ENCODE data around the gene ATAD3A. TPM values are rescaled to one million over a fixed set of nuclear protein-coding genes. Genes with fewer than 3 reads are reported as not detected.
"Not testable (repeated sequence)": the region's sequence is repeated elsewhere in the genome, so short reads cannot be mapped to it uniquely, and the experiment has no call there.

The ATAD3A gene
- 100 to 1,000 TPM; 151 to 180 (median 154) TPM for total RNA-seq

DNA sequence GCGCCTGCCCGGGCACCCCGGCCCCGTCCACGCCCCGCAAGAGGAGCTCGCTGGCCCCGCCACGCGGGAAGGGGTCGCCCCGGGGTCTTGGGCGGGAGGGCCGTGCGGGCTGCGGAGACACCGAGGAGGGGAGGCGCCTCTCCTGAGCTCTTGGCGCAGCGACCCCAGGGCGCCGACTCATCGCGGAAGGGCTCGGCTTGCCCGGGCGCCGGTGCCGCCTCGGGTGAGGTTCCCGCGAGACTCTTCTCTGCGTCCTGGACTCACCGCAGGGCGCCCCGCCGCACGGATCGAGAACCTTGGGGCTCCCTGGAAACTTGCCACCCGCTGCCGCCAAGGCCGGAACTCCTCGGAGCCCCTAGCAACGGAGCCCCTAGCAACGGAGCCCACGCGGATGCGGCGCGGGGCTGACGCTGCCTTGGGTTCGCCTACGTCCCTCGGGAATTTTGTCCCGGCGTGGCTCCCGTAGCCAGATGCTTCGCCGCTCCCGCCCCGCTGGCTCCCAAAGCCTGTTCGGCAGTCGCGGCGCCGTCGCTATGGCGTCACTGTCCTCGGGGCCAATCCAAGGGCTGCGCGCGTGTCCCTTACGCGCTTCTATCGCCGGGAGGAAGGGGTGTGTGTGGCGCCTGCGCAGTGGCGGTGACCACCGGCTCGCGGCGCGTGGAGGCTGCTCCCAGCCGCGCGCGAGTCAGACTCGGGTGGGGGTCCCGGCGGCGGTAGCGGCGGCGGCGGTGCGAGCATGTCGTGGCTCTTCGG, at the start of gene ATAD3A:
Gene ATAD3A, plus strand, starts transcription at position 630 of the 753 bp plus-strand sequence. Its CDS starts 107 bp downstream, at position 737.
- Mint-ChIP-seq H3K9me3 (no peaks in the 10 kb centered on the region), H3K36me3 (ENCODE audit: insufficient read depth) (no peaks in the 10 kb centered on the region), H3K4me1 (ENCODE audit: low read depth) (peaks cover 8% of the 10 kb centered on the region), H3K27me3 (ENCODE audit: low read depth) (no peaks in the 10 kb centered on the region), H3K4me3 (peak within 1 kb of the TSS; percentile 91)
- DNase-seq (peak; percentile 96), ATAC-seq (peak; percentile 94 to 95)

DNA sequence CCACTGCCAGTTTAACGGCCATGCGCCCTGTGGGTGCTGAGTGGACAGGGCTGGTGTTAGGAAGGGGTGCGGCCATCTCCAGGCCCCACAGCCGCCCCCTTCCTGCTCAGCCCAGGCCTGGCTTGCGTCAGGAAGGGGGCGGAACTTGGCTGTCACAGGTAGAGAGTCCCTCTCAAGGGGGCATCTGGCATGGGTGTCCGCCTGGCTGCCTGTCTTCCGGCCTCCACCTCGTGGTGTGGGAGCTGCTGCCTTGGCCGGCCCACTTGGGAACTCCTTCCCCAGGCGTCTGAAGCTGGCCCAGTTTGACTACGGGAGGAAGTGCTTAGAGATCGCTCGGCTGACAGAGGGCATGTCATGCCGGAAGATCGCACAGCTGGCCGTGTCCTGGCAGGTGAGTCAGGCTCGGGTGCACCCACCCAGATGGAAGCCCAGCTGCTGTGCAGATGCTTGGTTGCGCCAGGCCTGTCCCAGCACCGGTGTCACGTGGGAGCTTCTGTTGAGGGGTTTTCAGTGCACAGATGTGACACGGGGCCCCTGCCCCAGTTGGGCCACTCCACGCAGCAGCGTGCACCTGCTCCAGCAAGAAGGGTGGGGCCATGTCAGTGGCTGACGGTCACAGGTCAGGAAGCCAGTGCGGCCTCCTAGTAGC, 49.5 kb upstream of the ATAD3A start:
- Mint-ChIP-seq H3K4me1 (ENCODE audit: low read depth) (no peaks in the 10 kb centered on the region), H3K27me3 (ENCODE audit: low read depth) (peaks cover 6% of the 10 kb centered on the region), H3K9me3 (no peaks in the 10 kb centered on the region), H3K36me3 (ENCODE audit: insufficient read depth) (no peaks in the 10 kb centered on the region), H3K4me3 (no peak overlapping the region)
- DNase-seq, result no peak
- peak; percentile 40 to 46 for ATAC-seq

GRCh38 chr1:1463312-1463711, 48.6 kb upstream of the ATAD3A start:
- DNase-seq (no peak), ATAC-seq (no peak)
- no peaks in the 10 kb centered on the region for H3K4me1 Mint-ChIP-seq (ENCODE audit: low read depth)
- no peaks in the 10 kb centered on the region for H3K36me3 Mint-ChIP-seq (ENCODE audit: insufficient read depth)
- peaks cover 6% of the 10 kb centered on the region for H3K27me3 Mint-ChIP-seq (ENCODE audit: low read depth)
- H3K4me3 Mint-ChIP-seq, result no peak overlapping the region
- no peaks in the 10 kb centered on the region for H3K9me3 Mint-ChIP-seq

DNA sequence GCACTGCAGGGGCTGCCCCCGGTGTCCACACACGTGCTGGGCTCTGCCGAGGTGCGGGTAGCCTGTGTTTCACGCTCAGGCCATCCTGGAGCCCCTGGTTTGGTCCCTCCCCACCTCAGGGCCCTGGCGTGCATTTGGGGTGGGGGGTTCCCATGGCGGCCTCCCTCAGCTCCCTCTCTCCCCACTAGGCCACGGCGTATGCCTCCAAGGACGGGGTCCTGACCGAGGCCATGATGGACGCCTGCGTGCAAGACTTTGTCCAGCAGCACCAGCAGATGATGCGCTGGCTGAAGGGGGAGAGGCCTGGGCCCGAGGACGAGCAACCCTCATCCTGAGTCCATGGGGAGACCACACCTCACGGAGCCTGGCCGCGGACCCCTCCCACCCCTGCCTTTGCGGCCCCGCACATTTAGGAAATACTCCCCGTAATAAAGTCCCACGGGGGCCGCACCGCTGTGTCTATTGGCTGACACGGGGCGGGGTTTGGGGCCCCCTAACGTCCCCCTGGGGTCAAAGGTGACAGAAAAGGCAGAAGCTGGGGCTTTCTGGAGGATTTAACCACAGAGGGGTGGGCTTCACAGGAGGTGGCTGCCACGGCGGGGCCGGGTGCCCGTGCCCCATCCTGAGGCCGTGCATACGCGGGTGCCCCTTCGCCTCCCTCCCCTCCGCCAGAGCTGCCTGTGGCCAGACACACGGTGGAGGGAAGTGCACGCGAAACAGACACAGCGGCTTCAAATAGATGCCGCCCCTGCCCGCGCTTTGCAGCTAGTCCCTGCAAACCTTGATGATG, 43.6 kb upstream of the ATAD3A start:
- DNase-seq; ATAC-seq; H3K36me3 Mint-ChIP-seq (ENCODE audit: insufficient read depth); H3K9me3 Mint-ChIP-seq; H3K27me3 Mint-ChIP-seq (ENCODE audit: low read depth); H3K4me3 Mint-ChIP-seq: not testable (repeated sequence)
- H3K4me1 Mint-ChIP-seq (ENCODE audit: low read depth), result peaks cover 11% of the 10 kb centered on the region

- Mint-ChIP-seq H3K4me1 (ENCODE audit: low read depth) (peaks cover 19% of the 10 kb centered on the region), H3K4me3 (peak overlapping the region; percentile 94), H3K9me3 (no peaks in the 10 kb centered on the region), H3K27me3 (ENCODE audit: low read depth) (peaks cover under 1% of the 10 kb centered on the region), H3K36me3 (ENCODE audit: insufficient read depth) (peaks cover 2% of the 10 kb centered on the region)
- ATAC-seq (peak in 1 of 2 donors; percentile 5), DNase-seq (no peak)
Measured at GRCh38 chr1:1470626-1471388, 41.2 kb upstream of the ATAD3A start.

DNA sequence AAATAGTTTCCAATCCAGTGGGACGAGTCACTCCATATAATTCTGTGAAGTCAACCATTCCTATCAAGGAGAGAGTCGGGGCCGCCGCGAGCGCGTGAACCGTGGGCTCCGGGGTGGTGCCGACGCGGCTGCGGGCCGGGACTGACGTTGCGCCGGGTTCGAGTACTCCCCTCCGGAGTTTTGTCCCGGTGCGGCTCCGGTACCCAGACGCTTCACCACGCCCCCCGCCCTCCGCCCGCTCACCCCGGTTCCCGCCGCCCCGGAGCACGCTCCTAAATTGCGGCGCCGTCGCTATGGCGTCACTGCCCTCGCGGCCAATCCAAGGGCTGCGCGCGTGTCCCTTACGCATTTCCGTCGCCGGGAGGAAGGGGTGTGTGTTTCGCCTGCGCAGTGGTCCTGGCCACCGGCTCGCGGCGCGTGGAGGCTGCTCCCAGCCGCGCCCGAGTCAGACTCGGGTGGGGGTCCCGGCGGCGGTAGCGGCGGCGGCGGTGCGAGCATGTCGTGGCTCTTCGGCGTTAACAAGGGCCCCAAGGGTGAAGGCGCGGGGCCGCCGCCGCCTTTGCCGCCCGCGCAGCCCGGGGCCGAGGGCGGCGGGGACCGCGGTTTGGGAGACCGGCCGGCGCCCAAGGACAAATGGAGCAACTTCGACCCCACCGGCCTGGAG, 40.4 kb upstream of the ATAD3A start, which contains the start of gene ATAD3B:
Gene ATAD3B, plus strand, starts transcription at position 377 of the 664 bp plus-strand sequence. Its CDS starts 120 bp downstream, at position 497.
- DNase-seq (peak; percentile 92), ATAC-seq (peak; percentile 97)
- H3K36me3 Mint-ChIP-seq (ENCODE audit: insufficient read depth), result peaks cover 2% of the 10 kb centered on the region
- H3K9me3 Mint-ChIP-seq, result no peaks in the 10 kb centered on the region
- H3K4me3 Mint-ChIP-seq, result peak within 1 kb of the TSS; percentile 94
- no peaks in the 10 kb centered on the region for H3K27me3 Mint-ChIP-seq (ENCODE audit: low read depth)
- H3K4me1 Mint-ChIP-seq (ENCODE audit: low read depth), result peaks cover 21% of the 10 kb centered on the region

DNA sequence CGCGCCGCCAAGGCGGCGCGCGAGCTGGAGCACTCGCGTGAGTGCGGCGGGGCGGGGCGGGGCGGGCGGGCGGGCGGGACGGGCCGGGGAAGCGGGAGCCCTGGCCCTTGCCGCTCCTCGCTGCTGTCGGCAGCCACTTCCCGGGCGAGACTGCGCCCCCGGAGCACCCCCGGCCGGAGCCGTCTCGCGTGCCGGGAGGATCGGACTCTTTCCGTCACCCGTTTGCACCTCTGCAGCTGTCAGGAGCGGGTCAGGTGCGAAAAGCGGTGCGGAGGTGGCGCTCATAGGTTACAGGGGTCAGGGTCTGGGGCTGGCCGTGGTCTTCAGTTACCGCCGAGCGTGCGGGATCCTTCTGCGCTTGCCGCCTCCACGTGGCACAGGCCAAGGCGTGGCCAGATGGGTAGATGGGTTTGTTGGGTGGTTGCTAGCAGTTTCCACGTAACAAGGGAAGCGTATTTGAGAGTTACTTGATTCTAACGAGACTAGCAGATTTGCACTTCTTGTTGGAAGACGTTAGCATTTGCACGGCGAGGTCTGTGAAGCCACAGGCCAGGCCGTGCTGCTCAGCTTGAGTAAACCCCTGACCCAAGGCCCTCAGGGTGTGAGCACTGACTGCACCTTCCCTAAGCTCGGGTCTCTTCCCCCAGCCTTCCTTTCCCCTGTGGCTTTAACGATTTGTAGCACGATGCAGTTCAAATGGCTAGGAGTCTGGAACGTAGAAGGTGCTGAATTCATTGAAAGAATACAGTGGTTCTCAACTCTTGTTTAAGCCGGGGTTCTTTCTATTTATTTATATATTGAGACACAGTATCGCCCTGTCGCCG, 39.7 kb upstream of the ATAD3A start:
- H3K36me3 Mint-ChIP-seq (ENCODE audit: insufficient read depth); H3K9me3 Mint-ChIP-seq; DNase-seq; H3K27me3 Mint-ChIP-seq (ENCODE audit: low read depth): not testable (repeated sequence)
- Mint-ChIP-seq H3K4me3 (peak overlapping the region; percentile 86), H3K4me1 (ENCODE audit: low read depth) (peaks cover 21% of the 10 kb centered on the region)
- peak; percentile 44 to 51 for ATAC-seq

DNA sequence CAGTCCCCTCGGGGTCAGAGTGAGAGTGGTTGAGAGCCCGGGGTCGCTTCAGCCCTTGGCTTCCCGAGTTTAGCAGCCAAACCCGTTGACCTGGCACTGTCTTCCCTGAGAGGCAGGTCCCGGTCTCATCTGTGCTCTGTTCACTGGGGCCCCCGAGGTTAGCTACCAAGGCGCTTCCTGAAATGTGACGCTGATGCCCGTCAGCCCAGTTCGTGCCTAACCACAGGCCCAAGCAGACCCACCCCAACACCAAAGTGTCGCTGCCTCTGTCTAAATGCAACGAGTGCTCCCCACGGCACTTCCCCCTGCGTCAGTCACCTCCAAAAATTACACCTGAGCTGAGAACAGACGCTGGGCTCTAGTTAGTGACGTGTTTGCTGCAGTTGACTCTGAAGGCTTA, 36.0 kb upstream of the ATAD3A start:
- not testable (repeated sequence) for H3K27me3 Mint-ChIP-seq (ENCODE audit: low read depth)

DNA sequence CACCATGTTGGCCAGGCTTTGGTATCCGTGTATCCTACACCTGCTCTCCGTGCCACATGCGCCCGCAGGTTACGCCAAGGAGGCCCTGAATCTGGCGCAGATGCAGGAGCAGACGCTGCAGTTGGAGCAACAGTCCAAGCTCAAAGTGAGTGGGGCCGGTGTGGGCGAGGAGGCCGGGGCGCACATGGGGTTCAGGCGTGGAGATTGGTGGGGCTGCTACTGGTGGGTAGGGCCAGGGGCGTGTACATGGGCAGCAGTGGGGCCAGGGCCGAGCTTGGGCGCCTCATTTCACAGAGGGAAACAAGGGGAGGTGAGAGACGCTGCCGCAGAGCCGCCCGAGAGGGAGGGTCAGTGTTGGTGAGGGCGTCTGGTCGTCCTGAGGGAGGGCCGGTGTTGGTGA, 34.8 kb upstream of the ATAD3A start:
- H3K4me1 Mint-ChIP-seq (ENCODE audit: low read depth), result peaks cover 15% of the 10 kb centered on the region
- ATAC-seq, result no peak
- no peak overlapping the region for H3K4me3 Mint-ChIP-seq

More for the DNA sequence above, 36.0 kb upstream of the ATAD3A start:
- peaks cover 17% of the 10 kb centered on the region for H3K4me1 Mint-ChIP-seq (ENCODE audit: low read depth)
- not testable (repeated sequence) for DNase-seq, H3K9me3 Mint-ChIP-seq, ATAC-seq, H3K4me3 Mint-ChIP-seq
- H3K36me3 Mint-ChIP-seq (ENCODE audit: insufficient read depth), result peaks cover 18% of the 10 kb centered on the region

DNA sequence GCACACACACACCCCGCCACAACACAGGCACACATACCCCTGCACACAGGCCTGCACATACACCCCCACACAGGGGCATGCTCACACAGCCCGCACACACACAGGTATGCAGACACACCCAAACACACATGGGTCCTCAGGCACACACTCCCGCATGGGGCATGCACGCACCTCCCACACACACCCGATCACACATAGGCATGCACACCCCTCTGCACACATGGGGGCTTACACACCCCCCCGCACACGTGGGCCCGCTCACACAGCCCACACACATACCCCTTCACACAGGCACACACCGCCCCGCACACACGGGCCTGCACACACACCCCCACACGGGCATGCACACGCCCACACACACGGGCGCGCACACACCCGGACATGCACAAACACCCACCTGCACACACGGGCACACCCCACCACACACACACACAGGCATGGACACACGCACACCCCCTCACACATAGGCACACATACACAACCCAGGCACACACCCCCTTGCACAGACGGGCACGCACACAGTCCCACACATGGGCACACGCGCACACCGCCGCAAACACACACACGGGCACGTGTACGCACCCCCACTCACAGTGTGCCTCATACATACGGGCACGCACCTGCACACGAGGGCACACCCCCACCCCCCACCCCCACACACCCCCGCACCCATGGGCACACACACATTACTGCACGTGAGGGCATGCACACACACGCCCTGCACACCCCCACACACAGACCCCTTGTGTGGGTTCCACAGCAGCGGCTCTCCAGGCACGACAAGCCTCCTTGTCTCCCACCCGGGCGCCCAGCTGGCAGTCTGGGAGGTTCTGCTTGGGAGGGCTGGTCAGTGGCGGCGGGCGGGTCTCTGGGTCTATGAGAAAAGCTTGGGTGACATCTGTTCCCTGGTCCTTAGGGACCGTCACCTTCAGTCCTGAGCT, 32.1 kb upstream of the ATAD3A start:
- H3K27me3 Mint-ChIP-seq (ENCODE audit: low read depth), result no peaks in the 10 kb centered on the region
- ATAC-seq, result peak in 1 of 2 donors; percentile 7

More for the DNA sequence above, 34.8 kb upstream of the ATAD3A start:
- Mint-ChIP-seq H3K27me3 (ENCODE audit: low read depth) (no peaks in the 10 kb centered on the region), H3K9me3 (no peaks in the 10 kb centered on the region), H3K36me3 (ENCODE audit: insufficient read depth) (peaks cover 18% of the 10 kb centered on the region)
- no peak for DNase-seq

GRCh38 chr1:1480488-1480867, 31.5 kb upstream of the ATAD3A start:
- not testable (repeated sequence) for ATAC-seq; H3K4me3 Mint-ChIP-seq; H3K4me1 Mint-ChIP-seq (ENCODE audit: low read depth); H3K9me3 Mint-ChIP-seq; H3K27me3 Mint-ChIP-seq (ENCODE audit: low read depth); DNase-seq
- H3K36me3 Mint-ChIP-seq (ENCODE audit: insufficient read depth), result peaks cover 19% of the 10 kb centered on the region

More for the DNA sequence above, 32.1 kb upstream of the ATAD3A start:
- H3K4me1 Mint-ChIP-seq (ENCODE audit: low read depth), result peaks cover 7% of the 10 kb centered on the region
- DNase-seq, result no peak
- H3K4me3 Mint-ChIP-seq, result no peak overlapping the region
- no peaks in the 10 kb centered on the region for H3K9me3 Mint-ChIP-seq
- peaks cover 19% of the 10 kb centered on the region for H3K36me3 Mint-ChIP-seq (ENCODE audit: insufficient read depth)

DNA sequence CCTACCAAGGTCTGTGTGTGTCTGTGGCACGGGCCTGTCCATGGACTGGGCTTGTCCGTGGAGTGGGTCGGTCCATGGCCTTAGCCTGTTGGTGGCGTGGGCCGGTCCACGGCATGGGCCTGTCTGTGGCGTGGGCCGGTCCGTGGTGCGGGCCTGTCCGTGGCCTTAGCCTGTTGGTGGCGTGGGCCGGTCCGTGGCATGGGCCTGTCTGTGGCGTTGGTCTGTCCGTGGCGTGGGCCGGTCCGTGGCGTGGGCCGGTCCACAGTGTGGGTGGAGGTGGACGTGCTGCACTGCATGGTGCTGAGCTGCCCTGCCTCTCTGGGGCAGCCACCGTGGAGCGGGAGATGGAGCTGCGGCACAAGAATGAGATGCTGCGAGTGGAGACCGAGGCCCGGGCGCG, 30.2 kb upstream of the ATAD3A start:
- H3K4me1 Mint-ChIP-seq (ENCODE audit: low read depth); H3K9me3 Mint-ChIP-seq; ATAC-seq; H3K27me3 Mint-ChIP-seq (ENCODE audit: low read depth); H3K4me3 Mint-ChIP-seq; DNase-seq: not testable (repeated sequence)
- peaks cover 17% of the 10 kb centered on the region for H3K36me3 Mint-ChIP-seq (ENCODE audit: insufficient read depth)
